HG03066 (cell line): Measurements from ENCODE around the gene MAPT.
A peak's percentile ranks its signal among the peaks of the same experiment; 100 is the strongest.

ENCODE experiments used
- ATAC-seq: cut with Tn5 transposase; IDR thresholded peaks from one replicate; pipeline ENCODE4 v1.9.1; 2021; ENCODE audit warnings: low read depth; ENCODE audit not compliant: unreplicated experiment

MAPT gene

DNA sequence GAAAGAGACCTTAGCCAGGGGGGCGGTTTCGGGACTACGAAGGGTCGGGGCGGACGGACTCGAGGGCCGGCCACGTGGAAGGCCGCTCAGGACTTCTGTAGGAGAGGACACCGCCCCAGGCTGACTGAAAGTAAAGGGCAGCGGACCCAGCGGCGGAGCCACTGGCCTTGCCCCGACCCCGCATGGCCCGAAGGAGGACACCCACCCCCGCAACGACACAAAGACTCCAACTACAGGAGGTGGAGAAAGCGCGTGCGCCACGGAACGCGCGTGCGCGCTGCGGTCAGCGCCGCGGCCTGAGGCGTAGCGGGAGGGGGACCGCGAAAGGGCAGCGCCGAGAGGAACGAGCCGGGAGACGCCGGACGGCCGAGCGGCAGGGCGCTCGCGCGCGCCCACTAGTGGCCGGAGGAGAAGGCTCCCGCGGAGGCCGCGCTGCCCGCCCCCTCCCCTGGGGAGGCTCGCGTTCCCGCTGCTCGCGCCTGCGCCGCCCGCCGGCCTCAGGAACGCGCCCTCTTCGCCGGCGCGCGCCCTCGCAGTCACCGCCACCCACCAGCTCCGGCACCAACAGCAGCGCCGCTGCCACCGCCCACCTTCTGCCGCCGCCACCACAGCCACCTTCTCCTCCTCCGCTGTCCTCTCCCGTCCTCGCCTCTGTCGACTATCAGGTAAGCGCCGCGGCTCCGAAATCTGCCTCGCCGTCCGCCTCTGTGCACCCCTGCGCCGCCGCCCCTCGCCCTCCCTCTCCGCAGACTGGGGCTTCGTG, at the start of gene MAPT:
Gene MAPT, plus strand, starts transcription at position 533 of the 763 bp plus-strand sequence. CDS start 67,784 bp downstream, outside the sequence.
- peak; percentile 74 for ATAC-seq

DNA sequence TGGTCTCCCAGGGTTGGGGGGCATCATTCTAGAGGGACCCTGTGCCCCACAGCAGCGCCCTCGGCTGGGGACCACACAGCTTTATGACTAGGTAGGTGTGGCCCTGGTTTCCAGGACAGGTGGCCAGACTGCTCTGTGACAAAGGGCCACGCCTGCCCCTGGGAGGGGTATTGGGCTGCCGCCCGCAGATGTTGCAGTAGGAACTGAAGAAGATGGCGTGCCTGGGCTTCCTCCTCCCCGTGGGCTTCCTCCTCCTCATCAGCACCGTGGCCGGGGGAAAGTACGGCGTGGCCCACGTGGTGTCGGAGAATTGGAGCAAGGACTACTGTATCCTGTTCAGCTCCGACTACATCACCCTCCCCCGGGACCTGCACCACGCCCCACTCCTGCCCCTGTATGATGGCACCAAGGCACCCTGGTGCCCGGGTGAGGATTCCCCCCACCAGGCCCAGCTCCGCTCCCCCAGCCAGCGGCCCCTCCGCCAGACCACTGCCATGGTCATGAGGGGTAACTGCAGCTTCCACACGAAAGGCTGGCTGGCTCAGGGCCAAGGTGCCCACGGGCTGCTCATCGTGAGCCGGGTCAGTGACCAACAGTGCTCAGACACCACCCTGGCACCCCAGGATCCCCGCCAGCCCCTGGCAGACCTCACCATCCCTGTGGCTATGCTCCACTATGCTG, 49.5 kb upstream of the MAPT start, which contains the start of gene SPPL2C:
Gene SPPL2C, plus strand, starts transcription at position 187 of the 681 bp plus-strand sequence. Its CDS starts 26 bp downstream, at position 213.
- no peak for ATAC-seq

DNA sequence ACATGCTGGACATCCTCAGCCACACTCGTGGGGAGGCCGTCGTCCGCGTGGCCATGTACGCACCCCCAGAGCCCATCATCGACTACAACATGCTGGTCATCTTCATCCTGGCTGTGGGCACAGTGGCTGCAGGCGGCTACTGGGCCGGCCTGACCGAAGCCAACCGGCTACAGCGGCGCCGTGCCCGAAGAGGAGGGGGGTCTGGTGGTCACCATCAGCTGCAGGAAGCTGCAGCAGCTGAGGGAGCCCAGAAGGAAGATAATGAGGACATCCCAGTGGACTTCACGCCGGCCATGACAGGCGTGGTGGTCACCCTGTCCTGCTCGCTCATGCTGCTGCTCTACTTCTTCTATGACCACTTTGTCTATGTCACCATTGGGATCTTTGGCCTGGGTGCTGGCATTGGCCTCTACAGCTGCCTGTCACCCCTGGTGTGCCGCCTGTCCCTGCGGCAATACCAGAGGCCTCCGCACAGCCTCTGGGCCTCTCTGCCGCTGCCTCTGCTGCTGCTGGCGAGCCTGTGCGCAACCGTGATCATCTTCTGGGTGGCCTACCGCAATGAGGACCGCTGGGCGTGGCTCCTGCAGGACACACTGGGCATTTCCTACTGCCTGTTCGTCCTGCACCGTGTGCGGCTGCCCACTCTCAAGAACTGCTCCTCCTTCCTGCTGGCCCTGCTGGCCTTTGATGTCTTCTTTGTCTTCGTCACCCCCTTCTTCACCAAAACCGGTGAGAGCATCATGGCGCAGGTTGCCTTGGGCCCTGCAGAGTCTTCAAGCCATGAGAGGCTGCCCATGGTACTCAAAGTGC, 48.8 kb upstream of the MAPT start:
- ATAC-seq, result no peak

DNA sequence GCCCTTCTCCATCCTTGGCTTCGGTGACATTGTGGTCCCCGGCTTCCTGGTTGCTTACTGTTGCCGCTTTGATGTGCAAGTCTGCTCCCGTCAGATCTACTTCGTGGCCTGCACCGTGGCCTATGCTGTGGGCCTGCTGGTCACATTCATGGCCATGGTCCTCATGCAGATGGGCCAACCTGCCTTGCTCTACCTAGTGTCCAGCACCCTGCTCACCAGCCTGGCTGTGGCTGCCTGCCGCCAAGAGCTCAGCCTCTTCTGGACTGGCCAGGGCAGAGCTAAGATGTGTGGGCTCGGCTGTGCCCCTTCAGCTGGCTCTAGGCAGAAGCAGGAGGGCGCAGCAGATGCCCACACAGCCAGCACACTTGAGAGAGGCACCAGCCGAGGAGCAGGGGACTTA, 48.1 kb upstream of the MAPT start:
- no peak for ATAC-seq

DNA sequence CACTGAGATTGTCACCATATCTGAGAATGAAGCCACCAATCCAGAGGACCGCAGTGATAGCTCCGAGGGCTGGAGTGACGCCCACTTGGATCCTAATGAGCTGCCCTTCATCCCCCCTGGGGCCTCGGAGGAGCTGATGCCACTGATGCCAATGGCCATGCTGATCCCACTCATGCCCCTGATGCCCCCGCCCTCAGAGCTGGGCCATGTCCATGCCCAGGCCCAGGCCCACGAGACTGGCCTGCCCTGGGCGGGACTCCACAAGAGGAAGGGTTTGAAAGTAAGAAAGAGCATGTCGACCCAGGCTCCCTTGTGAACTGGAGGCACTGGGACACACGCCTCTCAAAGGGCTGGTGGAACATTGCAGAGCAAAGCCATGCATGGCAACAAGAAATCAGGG, 47.7 kb upstream of the MAPT start:
- no peak for ATAC-seq

DNA sequence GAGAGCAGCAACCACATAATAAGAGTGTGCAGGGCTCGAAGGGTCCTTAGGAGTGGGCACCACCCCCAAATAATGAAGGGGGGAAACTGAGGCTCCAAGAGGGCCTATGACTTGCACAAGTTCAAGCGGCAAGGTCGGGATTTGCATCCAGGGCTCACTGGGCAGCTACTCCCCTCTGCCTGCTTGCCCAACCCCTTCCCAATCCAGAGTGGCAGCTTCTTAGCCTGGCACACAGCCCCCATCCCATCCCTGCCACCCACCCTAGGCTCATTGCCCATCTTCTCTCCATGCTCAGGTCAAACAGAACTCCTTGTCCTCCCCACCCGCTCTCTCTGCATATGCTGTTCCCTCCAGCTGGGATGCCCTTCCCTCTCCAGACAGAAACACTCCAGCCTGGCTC, 47.3 kb upstream of the MAPT start:
- ATAC-seq, result no peak

DNA sequence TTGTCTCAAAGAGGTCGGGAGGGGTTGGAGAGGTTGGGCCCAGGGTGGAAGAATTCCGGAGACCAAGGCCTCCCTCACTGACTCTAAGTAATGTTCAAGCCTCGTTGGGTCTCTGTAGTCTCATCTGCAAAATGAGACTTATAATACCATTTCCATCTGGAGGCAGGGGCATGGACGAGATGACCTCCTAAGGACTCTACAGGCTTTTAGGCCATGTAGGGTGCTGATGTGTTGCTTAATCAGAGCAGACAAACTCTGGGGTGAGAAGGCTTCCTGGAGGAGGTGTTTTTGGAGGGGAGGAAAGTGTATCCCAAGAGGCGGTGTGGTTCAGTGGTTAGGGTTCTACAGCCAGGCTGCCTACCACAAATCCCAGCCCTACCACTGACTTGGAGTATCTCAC, 46.6 kb upstream of the MAPT start:
- no peak for ATAC-seq

DNA sequence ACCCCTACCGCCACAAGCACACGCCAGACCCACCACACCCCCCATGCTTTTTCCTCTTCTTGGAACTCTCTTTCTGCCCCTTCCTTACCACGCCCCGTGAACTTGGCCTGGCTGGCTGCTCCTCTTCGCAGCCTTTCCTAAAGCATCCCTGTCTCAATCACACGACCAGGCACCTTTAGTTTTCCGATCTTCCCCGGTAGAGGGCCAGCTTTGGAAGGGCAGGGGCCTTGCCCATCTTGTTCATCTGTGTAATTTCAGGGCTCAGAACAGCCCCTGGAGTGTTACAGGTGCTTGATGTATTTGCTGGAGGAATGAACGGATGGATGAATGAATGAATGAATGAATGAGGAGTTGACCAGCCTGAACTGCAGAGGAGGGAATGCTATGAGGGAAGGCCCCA, 45.9 kb upstream of the MAPT start:
- ATAC-seq, result no peak

DNA sequence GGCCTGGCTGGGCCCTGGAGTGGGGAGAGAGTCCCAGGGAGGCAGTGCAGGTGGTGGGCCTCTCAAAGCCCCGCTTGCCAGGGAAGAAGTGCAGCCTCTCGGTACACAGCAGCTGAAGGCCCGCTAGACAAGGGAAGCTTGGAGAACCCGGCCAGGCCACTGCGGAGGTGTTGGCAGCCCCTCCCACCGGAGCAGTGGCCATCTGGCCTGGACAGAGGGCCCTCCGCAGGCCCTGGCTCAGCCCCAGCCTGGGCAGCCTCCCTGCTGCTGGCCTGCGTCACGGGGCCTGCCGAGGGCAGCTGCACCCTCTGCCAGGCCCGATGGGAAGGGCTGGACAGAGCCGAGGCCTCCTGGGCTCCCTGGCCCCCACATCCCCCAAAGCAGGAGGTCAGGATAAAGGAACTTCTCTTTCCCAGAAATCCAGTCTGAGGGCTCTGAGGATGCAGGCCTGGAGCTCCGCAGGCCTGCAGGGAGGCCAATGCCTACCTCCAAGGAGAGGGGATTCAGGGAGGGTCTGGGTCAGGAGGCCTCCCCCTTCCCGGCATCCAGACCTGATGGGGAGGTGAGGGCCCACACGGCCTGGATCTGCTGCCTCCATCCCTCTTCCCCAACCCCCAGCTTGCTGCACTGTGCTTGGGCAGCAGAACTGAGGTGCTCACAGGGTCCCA, 45.4 kb upstream of the MAPT start:
- no peak for ATAC-seq

DNA sequence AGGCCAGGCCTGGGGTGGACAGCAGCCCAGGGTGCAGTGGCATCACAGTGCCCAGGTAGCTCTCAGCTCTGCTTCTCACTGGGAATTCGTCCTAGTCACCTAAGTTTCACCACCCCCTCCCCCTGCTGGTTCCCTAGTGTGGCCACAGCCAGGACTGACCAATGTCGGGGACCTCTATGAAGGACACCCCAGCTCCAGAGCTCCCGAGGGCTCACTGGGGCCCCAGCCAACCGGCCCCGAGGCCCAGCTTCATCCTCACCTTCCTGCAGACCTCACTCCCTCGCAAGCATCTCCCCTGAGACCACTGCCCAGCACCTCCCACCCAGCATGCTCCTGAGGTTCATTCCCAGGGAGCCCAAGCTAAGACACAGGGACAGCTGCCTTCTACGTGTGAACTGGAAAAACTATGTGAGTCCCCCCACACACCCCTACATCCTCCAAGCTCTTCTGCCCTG, 44.8 kb upstream of the MAPT start:
- ATAC-seq, result no peak

DNA sequence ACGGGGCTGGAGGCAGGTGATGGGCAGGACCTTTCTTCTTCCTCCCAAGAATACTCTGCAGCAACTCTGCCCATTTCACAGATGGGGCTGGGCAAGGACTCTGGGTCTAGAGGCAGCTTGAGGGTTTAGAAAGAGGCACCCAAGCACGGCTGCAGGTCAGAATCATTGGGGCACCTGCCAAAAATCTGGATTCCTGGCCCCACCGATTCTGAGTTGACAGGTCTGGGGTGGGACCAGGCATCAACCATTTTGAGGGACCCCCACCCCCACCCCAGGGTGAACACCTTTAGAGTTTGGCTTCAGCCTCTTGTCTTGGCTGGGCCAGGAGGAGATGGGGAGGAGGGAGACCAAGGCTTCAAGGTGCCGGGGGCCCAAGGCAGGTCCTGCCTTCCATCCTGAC, 44.3 kb upstream of the MAPT start:
- ATAC-seq, result no peak

DNA sequence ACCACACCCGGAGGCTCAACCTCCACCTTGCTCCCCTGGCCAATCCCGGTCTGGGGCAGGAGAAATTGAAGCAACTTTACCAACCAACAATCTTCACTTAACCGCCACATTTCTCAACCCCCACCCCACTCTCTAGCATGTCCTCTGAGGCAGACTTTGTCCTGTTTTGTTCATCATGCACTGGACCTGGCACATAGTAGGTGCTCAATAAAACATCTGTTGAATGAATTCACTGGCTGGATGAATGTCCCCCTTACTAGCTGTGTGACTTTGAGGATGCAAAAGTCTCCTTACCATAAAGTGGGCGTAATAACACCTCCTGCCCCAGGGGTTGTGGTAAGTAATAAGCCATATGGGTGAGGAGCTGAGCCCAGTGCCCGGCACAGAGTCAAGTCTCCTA, 43.9 kb upstream of the MAPT start:
- ATAC-seq, result no peak

DNA sequence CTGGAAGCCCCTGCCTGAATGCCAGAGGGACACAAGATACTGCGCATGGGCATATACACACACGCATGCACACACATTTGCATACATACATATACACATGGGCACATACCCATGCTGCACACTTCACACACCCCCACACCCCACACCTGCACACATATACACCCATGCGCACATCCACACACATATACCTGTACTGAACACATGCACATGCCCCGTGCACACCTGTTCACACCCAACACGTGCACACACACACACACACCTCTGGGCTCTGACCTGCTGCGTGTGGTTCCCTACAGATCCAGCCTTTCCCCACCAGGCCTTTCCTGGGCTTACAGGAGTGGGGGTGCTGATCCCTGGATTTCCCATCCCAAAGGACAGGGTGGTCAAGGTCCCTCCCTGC, 43.3 kb upstream of the MAPT start:
- no peak for ATAC-seq

DNA sequence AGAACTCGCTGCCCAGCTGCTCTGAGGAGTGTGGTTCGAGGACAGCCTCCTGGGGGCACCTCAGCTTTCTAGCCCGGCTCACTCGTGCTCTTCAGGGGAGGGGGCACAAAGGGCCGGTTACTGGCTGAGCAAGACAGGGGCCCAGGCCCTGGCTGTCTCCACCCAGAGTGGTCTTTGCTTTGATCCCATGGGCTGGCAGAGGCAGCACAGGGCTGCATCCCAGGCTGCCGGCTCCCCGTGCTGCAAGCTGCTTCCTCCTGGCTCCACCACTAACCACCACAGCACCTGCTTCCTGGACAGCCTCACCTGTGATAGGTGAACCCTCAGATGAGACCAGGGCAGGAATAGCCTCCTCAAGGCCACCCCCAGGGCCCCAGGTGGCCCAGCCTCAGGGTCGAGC, 42.9 kb upstream of the MAPT start:
- no peak for ATAC-seq

DNA sequence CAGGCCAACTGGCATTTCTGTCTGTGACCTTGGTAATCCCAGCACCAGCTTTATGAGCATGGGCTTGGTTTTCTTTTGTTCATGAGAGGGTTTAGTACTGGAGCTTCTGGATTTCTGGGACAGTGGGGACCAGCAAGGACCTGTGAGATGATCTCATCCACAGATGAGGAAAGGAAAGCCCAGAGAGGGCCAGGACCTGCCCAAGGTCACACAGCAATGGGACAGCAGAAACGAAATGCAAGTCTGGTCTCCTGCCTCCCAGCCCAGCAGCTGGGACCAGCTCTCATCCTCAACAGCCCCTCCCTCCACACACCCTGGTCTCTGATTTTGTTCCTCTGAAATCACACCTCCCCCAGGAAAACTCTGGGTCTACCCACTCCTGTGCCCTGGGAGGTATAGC, 42.5 kb upstream of the MAPT start:
- no peak for ATAC-seq

DNA sequence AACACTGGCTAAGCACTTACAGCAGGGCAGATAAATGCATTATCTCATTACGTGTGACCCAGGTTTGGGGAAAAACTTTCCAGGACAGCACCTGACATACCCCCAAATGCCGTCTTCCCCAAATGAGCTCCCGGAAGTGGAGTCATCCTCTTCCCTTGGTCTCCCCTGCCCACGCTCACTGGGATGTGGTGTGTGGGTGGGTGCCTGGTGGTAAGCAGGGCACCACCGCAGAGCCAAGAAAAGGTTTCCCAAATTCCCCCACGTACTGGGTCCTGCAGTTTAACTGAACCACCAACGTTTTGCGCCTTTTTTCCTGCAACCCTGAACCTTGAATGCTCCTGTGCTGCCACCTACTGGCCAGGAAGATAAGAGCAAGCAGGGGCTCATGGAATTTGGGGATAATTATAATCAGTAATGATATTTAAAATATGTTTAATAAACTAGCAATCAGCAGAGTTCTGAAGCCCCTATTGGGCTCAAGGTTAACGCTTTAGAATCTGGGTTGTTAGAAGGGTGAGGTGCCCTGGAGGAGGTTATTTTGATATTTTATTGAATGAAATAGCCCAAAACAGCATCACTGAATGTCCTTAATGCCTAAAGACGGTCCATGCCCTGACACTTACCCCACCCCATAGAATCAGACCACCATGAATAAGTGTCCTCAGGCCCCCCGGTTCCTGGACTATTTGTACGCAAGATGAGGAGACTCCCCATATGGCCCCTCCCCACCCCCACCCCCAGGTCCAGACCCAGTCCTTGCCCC, 41.6 kb upstream of the MAPT start:
- ATAC-seq, result no peak

DNA sequence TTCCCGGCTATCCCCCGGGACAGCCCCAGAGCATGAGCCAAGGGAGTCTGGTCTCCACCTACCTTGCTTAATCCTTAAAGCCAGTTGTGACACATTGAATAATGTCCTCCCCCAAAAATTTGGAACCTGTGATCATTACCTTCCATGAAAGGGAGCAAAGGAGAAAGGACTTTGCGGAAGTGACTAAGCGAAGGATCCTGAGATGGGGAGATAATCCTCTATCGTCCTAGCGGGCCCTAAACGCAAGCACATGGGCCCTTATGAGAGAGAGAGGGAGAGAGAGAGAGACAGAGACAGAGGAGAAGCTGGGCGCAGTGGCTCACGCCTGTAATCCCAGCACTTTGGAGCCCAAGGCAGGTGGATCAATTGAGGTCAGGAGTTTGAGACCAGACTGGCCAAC, 40.1 kb upstream of the MAPT start:
- no peak for ATAC-seq

DNA sequence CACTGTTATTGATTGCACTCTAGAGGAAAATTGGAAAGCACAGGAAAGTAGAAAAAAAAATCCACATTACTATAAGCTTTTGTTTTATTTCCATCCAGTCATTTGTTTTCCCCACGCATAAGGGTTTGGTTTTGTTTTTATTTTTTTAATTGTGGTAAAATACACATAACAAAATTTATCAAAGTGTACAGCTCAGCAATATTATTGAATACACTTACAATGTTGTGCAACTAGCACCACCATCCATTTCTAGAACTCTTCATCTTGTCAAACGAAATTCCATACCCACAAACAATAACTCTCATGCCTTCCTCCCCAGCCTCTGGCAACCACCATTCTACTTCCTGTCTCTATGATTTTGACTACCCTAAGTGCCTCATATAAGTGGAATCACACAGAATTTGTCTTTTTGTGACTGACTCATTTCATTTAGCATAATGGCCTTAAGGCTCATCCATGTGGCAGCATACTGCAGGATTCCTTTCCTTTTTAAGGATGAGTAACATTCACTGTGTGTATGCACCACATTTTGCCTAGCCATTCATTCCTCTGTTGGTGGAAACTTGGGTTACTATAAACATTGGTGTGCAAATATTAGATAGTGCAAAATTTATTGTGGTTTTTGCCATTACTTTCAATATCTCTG, 38.5 kb upstream of the MAPT start:
- no peak for ATAC-seq

DNA sequence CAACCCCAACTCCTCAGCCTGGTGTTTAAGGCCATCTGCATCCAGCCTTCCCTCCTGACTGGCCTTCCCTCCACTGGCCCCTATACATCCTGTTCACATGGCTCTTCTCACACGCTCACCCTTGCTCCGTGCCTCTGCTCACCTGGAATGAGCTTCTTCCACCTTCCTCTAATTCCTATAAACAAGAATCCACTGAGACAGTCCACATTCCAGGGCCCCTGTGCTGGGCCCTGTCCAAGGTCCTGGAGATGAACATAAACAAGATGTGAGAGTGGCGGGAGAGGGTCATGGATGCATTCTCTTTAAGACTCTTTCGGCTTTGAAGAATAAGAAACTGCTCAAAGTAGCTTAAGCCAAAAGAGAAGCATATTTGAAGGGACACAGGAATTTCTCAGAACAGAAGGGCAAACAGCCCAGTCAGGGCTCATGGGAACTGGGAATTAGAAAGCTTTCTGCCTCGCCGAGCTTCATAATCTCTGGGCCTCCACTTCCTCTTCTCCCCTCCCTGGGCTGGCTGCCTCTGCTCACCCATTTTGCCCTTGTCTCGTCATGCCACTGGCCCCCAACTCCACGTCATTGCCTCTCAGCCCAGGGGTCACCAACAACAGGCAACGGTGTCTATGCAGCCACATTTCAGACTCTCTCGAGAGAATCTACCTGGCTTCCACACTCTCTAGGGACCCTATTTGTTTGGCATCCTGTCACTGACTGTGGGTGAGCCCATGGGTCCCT, 36.2 kb upstream of the MAPT start:
- no peak for ATAC-seq
